IMR-90 (cell line): ENCODE results near the gene TAF3.

Source experiments
- CEBPB ChIP-seq: IDR thresholded peaks from 2 replicates; pipeline ENCODE4 v1.6.1; 2012; ENCODE audit warnings: low read depth, low read length, improper control_type of control experiment
- CHD1 ChIP-seq: IDR thresholded peaks from 2 replicates; pipeline ENCODE4 v1.6.1; 2012; ENCODE audit warnings: low read depth, low read length, improper control_type of control experiment
- FOS ChIP-seq: fragments of 150-350 bp; IDR thresholded peaks from 2 replicates; pipeline ENCODE4 v1.6.1; 2016; ENCODE audit warnings: low read depth, low read length
- MAFK ChIP-seq: IDR thresholded peaks from 2 replicates; pipeline ENCODE4 v1.6.1; 2012; ENCODE audit warnings: low read depth, low read length, improper control_type of control experiment
- MAZ ChIP-seq: IDR thresholded peaks from 2 replicates; pipeline ENCODE4 v1.6.1; 2012; ENCODE audit warnings: low read depth, mild to moderate bottlenecking, low read length, improper control_type of control experiment, moderate library complexity, borderline replicate concordance
- MXI1 ChIP-seq: IDR thresholded peaks from 2 replicates; pipeline ENCODE4 v1.6.1; 2012; ENCODE audit warnings: low read depth, mild to moderate bottlenecking, low read length, moderate library complexity, borderline replicate concordance
- NFE2L2 ChIP-seq: fragments of 150-350 bp; IDR thresholded peaks from 2 replicates; pipeline ENCODE4 v1.6.1; 2016; ENCODE audit warnings: low read depth, mild to moderate bottlenecking, low read length
- POLR2A ChIP-seq: IDR thresholded peaks from 2 replicates; pipeline ENCODE4 v1.6.1; 2012; ENCODE audit warnings: mild to moderate bottlenecking, low read depth, low read length
- RAD21 ChIP-seq: IDR thresholded peaks from 2 replicates; pipeline ENCODE4 v1.6.1; 2012; ENCODE audit warnings: low read length, improper control_type of control experiment
- RCOR1 ChIP-seq: IDR thresholded peaks from 2 replicates; pipeline ENCODE4 v1.6.1; 2012; ENCODE audit warnings: mild to moderate bottlenecking, low read length, improper control_type of control experiment; ENCODE audit not compliant: insufficient replicate concordance
- RFX5 ChIP-seq: IDR thresholded peaks from 2 replicates; pipeline ENCODE4 v1.8.0; 2012; ENCODE audit warnings: low read depth, mild to moderate bottlenecking, low read length, moderate library complexity
- TF ChIP-seq, protein P1 (sequence below): conservative IDR thresholded peaks from 2 replicates; pipeline ENCODE4 v1.5.1; 2012; ENCODE audit warnings: mild to moderate bottlenecking, low read depth, low read length, improper control_type of control experiment
- TF ChIP-seq, protein P2 (sequence below): fragments of 150-350 bp; IDR thresholded peaks from 2 replicates; pipeline ENCODE4 v1.6.1; 2017; ENCODE audit warnings: mild to moderate bottlenecking, antibody characterized with exemption, low read length, low read depth
- TF ChIP-seq, protein P3 (sequence below): fragments of 150-350 bp; IDR thresholded peaks from 2 replicates; pipeline ENCODE4 v1.6.1; 2016; ENCODE audit warnings: low read depth, mild to moderate bottlenecking, low read length, moderate library complexity, borderline replicate concordance

DNA sequence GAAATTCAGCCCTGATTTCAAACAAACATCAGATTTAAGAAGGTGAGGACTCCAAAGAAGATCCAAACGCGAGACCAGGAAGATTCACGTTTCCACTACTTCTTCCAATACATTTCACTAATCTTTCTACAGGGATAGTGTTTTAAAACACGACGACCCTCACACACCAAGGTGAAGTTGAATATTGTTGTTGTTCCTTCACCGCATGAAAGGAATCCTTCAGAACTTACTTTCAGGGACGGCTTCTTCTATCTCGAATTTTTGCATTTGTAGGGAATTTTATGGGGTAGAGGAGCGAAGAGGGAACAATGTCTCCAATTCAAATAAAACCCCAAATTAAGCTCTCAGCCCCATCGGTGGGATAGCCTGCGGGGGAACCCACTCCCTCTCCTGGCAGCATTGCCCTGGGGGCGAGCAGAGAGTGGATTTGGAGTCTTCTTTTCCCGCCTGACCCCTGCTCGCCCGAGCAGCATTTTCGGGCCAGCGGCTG, 234.7 kb downstream of the TAF3 start:
- TF ChIP-seq, protein P1, sequence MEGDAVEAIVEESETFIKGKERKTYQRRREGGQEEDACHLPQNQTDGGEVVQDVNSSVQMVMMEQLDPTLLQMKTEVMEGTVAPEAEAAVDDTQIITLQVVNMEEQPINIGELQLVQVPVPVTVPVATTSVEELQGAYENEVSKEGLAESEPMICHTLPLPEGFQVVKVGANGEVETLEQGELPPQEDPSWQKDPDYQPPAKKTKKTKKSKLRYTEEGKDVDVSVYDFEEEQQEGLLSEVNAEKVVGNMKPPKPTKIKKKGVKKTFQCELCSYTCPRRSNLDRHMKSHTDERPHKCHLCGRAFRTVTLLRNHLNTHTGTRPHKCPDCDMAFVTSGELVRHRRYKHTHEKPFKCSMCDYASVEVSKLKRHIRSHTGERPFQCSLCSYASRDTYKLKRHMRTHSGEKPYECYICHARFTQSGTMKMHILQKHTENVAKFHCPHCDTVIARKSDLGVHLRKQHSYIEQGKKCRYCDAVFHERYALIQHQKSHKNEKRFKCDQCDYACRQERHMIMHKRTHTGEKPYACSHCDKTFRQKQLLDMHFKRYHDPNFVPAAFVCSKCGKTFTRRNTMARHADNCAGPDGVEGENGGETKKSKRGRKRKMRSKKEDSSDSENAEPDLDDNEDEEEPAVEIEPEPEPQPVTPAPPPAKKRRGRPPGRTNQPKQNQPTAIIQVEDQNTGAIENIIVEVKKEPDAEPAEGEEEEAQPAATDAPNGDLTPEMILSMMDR: no peak
- TF ChIP-seq, protein P2, sequence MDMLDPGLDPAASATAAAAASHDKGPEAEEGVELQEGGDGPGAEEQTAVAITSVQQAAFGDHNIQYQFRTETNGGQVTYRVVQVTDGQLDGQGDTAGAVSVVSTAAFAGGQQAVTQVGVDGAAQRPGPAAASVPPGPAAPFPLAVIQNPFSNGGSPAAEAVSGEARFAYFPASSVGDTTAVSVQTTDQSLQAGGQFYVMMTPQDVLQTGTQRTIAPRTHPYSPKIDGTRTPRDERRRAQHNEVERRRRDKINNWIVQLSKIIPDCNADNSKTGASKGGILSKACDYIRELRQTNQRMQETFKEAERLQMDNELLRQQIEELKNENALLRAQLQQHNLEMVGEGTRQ: no peak
- TF ChIP-seq RFX5 (no peak), MAFK (no peak), RCOR1 (no peak), POLR2A (no peak), RAD21 (no peak), CHD1 (no peak), MXI1 (no peak), CEBPB (no peak), MAZ (no peak), NFE2L2 (no peak), FOS (no peak)
- TF ChIP-seq, protein P3, sequence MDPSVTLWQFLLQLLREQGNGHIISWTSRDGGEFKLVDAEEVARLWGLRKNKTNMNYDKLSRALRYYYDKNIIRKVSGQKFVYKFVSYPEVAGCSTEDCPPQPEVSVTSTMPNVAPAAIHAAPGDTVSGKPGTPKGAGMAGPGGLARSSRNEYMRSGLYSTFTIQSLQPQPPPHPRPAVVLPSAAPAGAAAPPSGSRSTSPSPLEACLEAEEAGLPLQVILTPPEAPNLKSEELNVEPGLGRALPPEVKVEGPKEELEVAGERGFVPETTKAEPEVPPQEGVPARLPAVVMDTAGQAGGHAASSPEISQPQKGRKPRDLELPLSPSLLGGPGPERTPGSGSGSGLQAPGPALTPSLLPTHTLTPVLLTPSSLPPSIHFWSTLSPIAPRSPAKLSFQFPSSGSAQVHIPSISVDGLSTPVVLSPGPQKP: no peak
